ENCODE measurements around the gene ZNF619.
A peak's percentile ranks its signal among the peaks of the same experiment; 100 is the strongest.

ZNF619 gene

DNA sequence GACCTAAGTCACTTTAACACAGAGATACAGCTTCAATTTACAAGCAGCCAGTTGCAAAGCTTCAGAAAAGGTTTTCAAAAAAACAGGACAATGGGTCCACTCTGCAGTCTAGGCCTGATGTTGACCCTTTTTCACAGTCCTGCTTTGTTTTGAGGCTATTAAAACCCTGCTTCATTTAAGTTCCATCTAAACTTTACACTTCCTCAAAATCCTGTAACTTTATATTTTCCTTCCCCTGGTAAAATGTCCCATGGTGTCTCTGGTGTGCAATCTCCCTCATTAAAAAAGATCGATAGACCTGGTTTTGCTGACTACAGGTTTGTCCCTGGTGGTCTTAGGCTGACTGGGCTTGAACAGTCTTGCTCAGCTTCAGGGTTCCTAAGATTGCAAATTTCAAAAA, 24.9 kb upstream of the ZNF619 start:
- no peak for TF ChIP-seq CTCF (conservative IDR thresholded peaks at IDR 0.05)
- peak overlapping the region; percentile 87 for H3K27ac ChIP-seq

GRCh38 chr3:40452562-40452875, 24.4 kb upstream of the ZNF619 start:
- no peak for TF ChIP-seq CTCF (conservative IDR thresholded peaks at IDR 0.05)
- peak overlapping the region; percentile 87 for H3K27ac ChIP-seq

DNA sequence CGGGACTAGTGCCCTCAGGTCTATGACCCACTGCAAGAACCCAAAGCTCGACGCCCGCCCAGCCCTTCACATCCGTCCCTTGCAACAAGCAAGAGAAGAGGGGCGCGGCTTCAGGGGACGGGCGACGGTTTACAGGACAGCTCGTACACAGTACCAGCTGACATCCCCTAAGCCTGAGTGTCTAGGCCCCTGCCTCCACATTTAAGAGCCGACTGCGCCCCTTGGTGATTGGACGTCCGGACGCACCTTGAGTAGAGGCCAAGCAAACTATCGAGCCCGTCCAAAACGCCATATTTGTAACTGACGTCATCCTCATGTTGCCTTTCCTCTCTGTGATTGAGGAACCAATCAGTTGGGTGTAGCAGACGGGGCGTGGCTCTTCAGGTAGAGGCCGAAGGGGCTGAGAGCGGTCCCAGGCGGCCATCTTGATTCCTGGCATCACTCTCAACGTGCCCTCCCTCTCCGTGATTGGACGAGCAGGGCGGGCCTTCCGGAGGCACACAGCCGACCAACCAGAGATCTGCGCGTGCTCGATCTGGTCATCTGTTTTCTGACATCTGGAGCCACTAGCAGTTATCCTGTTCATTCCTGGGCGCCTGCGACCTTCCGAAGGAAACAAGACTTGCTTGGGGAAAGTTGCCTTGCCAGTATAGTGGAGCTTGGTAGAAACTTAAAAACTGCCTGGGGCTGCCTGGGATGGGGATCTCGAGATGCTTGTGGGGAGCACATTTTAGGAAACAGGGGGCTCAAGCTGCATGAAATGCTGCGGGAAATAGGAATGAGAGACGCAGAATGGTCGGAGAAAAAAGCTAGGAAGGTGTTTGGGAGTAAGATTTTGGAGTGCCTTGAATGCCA, 23.8 kb upstream of the ZNF619 start:
- H3K27ac ChIP-seq, result peak overlapping the region; percentile 87

DNA sequence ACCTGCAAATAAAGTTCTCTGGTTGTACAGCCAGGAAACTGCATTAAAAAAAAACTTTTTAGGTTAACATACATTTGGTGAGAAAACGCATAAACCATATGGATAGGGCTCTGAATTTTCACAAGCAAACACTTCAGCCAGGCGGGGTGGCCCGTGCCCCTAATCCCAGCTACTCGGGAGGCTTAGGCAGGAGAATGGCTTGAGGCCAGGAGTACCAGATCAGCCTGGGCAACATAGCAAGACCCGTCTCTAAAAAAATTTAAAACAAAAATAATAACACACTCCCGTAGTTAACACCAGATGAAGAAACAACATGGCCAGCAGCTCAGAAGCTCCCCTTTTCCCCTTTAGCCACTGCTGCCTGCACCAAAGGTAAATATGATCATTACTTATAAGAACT, 23.0 kb upstream of the ZNF619 start:
- peak overlapping the region; percentile 87 for H3K27ac ChIP-seq
- TF ChIP-seq CTCF (conservative IDR thresholded peaks at IDR 0.05), result no peak

More for the DNA sequence above, 23.8 kb upstream of the ZNF619 start:
- no peak for TF ChIP-seq CTCF (conservative IDR thresholded peaks at IDR 0.05)

DNA sequence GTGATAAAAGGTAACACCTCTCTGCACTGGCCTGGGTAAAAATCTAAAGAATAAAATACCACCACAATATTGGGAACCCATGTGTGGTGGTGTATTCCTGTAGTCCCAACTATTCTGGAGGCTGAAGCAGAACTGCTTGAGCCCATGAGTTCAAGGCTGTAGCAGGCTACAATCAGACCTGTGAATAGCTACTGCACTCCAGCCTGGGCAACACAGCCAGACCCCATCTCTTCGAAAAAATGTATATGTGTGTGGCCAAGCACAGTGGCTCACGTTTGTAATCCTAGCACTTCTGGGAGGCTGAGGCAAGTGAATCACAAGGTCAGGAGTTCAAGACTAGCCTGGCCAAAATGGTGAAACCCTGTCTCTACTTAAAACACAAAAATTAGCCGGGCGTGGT, 21.6 kb upstream of the ZNF619 start:
- no peak for TF ChIP-seq CTCF (conservative IDR thresholded peaks at IDR 0.05)
- H3K27ac ChIP-seq, result no peak overlapping the region

DNA sequence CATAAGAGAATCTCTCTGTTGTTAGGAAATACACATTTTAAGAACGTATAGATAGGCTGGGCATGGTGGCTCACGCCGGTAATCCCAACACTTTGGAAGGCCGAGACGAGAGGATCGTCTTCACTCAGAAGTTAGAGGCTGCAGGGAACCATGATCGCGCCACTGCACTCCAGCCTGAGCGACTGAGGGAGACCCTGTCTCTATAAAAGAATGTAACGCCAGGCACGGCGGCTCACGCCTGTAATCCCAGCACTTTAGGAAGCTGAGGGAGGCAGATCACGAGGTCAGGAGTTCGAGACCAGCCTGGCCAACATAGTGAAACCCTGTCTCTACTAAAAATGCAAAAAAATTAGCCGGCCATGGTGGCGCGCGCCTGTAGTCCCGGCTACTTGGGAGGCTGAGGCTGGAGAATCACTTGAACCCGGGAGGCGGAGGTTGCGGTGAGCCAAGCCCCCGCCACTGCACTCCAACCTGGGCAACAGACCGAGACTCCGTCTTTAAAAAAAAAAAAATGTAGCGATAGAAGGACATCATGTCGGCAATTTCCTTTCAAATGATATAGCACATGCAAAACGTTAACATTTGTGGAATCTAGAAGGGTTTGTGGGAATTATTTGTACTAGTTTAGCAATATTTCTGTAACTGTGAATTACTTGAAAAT, 20.5 kb upstream of the ZNF619 start:
- H3K27ac ChIP-seq, result peak overlapping the region; percentile 91
- TF ChIP-seq CTCF (conservative IDR thresholded peaks at IDR 0.05), result no peak

DNA sequence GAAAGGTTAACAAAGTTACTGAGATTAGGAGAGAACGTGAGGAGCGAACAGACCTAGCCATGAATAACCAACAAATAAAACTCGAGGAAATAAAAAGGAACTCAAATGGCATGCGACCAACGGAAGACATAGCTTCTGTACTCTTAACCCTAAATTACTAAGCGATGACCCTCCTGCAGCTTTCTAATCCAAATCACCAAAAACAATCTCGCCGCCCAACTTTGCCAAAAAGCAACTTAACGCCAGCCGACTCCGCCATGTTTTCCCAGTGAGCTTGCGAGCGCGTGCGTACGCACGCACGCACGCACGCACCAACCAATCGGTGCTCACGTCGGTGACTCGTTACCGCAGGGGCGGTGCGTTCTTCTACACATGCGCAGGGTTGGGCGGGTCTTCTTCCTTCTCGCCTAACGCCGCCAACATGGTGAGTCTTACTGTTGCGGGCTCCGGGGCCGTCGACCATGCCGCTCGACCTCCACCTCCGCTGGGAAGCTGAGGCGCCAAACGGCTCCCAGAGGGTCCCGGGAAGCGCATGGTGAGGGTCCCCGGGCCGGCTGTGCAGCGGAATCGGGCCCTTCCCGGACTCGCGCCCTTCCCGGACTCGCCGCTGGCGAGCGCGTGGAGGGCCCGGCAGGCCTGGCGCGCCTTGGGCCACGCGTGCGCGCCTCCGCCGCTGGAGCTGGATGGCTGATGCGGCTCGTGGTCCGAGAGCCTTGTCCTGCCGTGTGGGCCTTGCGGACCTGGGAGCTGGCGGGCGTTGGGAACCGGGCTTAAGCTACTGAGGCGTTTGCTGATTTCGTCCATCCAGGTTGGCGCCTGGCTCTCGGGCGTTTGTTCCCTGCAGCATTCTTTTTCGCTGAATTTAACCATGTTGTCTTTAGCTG, 19.7 kb upstream of the ZNF619 start, which contains the start of gene RPL14:
Gene RPL14 (plus strand): TSS at position 400 of the 884 bp plus-strand sequence. CDS start 133 bp downstream, at position 533.
- H3K27ac ChIP-seq, result peak within 1 kb of the TSS; percentile 91

More for the DNA sequence above, 19.7 kb upstream of the ZNF619 start, which contains the start of gene RPL14:
- no peak for TF ChIP-seq CTCF (conservative IDR thresholded peaks at IDR 0.05)
